Fibroblast of skin of abdomen (primary cell): ENCODE data around the gene CNPY4. TPM values are rescaled to one million over a fixed set of nuclear protein-coding genes. Genes with fewer than 3 reads are reported as not detected.

Source experiments
- DNase-seq: peaks from one replicate; pipeline ENCODE4 v3.0.0-alpha.2; 2013
- polyA plus RNA-seq, 2 experiments: library from polyadenylated mRNA; unstranded; fragments of 120-200 nt; gene quantifications; one replicate each; pipeline ENCODE4 v1.2.1, GENCODE V29; 2013; ENCODE audit not compliant: insufficient read length in 2 of 2

The CNPY4 gene, protein sequence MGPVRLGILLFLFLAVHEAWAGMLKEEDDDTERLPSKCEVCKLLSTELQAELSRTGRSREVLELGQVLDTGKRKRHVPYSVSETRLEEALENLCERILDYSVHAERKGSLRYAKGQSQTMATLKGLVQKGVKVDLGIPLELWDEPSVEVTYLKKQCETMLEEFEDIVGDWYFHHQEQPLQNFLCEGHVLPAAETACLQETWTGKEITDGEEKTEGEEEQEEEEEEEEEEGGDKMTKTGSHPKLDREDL
- 26.4 TPM for polyA plus RNA-seq (2013, experiment 1 of 2; ENCODE audit: insufficient read length)
- 26.8 TPM for polyA plus RNA-seq (2013, experiment 2 of 2; ENCODE audit: insufficient read length)

DNA sequence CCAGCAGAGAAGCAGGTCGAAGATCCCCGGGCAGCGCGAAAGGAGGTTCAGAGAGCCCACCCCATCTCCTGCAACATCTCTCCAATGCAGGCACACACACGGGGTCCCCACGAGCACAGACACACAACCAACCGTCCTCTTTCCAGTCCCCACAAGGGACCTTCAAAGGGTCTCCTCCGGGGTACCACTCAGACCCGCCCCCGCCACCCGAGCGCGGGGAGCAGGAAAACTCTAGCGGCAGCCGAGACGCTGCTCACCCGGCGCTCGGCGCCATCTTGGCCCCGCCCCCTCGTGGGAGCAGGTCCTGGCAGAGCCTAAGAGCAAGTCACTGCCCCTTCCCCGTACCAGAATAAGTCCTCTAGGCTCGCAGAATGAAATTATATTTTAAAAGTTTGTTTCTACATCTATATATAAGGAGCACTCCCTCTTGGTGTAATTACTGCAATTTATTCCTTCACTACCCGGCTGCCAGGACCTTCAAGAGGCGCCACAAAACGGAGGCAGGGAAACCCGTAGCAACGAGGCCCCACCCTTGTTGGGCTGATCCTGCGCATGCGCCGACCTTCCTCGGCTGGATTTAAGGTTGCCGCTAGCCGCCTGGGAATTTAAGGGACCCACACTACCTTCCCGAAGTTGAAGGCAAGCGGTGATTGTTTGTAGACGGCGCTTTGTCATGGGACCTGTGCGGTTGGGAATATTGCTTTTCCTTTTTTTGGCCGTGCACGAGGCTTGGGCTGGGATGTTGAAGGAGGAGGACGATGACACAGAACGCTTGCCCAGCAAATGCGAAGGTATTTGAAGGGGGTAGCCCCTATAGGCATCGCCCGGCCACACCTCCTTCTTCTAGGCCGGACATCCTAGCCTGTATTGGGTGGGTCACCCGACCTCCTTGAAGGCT, at the start of gene CNPY4, which contains the start of gene TAF6:
Gene CNPY4 (plus strand): TSS at position 563 of the 898 bp plus-strand sequence. CDS start 111 bp downstream, at position 674.
Gene TAF6 (minus strand): TSS at position 287 of the 898 bp plus-strand sequence. CDS start 5,149 bp downstream, outside the sequence.
- peak; percentile 94 for DNase-seq

DNA sequence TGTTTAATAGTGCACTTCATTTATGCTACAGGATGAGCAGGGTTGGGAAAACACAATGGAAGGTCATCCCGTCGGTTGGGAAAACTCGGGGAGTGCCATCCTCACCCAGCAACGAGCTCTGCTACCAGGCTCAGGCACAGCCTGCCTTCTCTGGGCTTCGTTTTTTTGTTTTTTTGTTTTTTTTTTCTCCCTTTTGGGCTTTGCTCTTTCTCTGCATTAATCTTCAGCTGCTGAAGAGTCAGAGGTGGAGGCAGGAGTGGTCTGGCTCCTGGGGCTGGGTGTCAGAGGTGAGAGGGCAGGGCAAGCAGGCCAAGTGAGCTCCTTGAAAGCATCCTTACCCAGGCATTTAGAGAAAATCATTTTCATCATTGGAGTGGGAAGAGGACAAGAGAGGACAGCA, 49.4 kb upstream of the CNPY4 start:
- DNase-seq: no peak

DNA sequence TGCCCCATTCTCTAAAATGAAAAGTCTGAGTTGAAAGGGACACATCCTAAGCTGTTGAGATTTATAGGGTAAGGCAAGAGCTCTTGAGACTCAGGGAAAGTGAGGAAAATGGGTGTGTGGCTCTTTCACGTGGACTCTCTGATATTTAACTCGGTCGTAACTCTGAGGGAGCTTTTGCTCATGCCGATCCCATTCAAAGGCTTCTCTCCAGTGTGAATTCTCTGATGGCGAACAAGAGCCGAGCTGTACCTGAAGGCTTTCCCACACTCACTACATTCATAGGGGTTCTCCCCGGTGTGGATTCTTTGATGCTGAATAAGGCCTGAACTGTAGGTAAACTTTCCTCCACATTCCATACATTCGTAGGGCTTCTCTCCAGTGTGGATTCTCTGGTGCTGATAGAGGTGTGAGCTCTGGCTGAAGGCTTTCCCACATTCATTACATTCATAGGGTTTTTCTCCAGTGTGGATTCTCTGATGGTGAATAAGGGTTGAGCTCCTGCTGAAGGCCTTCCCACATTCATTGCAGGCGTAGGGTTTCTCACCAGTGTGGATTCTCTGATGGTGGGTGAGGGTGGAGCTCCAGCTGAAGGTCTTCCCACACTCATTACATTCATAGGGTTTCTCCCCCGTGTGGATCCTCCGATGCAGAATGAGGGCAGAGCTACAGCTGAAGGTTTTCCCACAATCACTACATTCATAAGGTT, 48.3 kb upstream of the CNPY4 start:
- DNase-seq: no peak

DNA sequence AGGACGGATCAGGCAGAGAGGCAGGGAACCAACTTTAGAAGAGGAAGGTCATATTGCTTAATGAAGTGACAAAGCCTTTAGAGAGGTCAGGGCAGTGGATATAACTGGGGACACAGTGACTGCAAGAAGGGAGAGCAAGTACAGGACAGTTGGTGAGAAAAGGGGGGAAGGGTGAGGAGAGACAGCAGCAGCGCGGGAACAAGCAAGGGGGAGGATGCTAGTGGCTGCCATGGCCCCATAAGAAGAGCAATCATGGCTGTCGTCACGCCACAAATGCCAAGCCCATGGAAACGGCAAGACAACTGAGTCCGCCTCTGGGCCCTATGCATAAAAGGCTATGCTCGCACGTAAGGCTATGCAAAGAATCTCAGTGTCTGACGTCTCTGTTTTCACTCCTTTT, 47.0 kb upstream of the CNPY4 start:
- DNase-seq: no peak

DNA sequence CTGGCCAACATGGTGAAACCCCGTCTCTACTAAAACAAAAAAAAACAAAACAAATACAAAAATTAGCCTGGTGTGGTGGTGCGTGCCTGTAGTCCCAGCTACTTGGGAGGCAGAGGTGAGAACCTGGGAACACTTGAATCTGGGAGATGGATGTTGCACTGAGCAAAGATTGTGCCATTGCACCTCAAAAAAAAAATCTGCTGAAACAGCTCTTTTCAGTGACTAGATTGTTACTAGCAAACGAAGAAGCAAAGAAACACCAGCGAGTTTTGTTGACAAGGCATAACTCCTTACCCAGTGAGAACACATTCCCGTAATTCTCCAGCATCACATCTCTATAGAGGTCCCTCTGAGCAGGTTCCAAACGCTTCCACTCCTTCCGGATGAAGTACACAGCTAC, 44.6 kb upstream of the CNPY4 start:
- no peak for DNase-seq

DNA sequence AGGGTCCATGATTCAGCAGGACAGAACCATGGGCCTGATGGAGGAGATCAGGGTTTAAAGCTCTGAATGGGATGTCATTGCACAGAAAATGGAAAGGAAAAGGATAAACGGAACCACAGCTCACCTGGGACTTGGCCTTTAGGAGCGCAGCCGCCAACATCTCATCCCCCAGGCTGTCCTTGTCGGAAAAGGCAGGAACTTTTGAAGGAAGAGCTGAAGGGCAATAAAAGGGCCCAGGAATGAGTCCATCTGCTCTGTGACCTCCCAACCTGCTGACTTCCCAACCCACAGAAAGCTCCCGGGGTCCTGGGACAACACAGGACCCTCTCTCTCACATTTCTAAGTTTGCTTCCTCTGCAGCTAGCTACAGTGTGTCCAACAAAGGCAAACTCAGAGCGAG, 44.0 kb upstream of the CNPY4 start:
- DNase-seq: no peak

DNA sequence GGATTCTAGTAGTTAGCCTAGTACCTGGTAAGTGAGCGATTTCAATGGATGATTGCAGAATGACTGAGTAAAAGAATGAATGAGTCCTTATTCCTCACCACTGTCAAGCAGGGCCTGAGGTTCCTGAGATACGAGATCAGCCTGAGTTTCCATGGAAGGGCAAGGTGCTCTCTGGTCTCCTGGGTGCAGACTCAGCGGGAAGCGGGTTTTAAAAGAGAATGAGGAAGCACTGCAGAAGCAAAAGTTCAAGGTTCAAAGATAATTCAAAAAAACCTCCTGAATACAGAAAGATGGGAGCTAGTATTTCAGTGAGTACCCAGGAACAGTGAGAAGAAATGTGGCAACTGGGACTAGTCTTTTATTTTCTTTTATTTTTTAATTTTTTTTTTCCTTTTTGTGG, 42.2 kb upstream of the CNPY4 start:
- no peak for DNase-seq

DNA sequence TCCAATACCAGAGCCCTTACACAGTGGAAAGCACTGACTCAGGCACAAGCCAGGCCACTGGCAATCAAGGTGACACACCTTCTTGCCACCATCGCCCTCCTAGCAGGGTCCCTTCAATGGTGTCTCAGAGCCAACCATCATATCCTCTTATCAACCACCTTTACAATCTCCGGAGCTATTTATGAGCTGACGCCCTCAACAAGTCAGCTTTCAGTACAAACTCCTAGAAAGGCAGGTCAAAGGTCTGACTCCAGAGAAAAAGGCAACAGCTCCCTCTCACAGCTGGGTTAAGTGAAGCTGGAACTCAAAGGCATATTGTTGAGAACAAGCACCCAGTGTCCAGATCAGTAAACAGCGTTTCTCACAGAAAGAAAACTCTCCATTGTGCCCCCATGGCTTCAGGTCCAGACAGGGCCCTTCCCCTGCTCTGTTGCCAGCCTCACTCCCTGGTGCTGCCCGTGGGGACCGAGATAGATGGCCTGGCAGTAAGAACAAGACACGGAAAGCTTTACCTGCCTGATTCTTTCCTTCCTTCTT, 40.3 kb upstream of the CNPY4 start:
- DNase-seq: no peak

DNA sequence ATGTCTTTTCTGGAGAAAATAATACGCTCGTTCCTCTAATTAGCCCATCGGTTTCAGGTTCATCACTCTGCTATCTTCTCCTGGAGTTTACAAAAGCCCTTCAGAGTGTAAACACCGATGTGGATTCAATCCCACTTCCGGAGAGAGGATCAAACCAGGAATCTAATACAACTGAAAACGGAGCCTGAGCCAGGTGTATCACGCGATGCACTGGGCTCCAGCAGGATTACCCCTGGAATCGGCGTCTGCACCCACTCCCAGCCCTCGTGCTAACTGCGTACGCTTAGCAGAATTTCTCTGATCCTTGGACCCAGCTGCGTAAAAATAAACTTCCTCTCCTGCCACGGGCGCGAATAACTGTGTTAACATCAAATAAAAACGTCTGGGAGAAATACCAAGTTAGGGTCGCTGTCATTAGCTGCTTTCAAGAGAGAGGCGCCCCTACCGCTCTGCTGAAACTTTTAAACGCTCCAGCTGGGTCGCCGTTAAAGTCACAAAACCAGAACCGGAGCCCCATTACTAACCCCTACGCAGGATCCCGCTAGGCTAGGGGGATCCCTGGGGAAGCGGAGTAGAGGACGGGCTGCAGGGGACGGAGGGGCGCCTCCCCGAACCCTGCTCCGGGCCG, 38.4 kb upstream of the CNPY4 start:
- no peak for DNase-seq

DNA sequence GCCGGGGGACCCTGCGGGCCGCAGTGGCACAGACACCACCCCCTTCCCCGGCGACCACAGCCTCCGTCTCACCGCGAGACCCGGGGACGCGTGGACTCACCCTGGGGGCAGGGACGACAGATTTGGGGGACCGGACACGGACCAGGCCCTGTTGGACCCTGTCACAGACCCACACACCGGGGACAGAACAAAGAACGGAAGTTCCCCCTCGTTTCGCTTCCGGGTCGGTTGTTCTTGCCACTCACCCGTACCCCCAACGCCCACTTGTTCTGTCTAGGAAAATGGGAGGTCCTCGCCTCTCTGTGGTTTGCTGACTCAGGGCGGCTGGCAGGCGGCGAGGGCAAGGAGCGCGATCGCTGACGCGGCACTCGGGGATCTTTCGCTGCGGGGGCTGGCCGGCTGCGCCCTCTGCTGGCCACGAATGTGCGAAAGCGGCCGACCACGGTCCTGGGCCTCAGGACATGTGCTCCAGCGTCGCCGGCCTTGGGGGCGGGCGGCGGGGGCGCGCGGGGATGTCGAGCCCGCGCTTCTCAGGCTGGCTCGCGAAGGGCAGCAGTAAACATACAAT, 37.8 kb upstream of the CNPY4 start, which contains the start of gene ZNF3:
Gene ZNF3 (minus strand): TSS at position 189 of the 568 bp plus-strand sequence. CDS start 4,366 bp downstream, outside the sequence.
- peak; percentile 99 for DNase-seq

DNA sequence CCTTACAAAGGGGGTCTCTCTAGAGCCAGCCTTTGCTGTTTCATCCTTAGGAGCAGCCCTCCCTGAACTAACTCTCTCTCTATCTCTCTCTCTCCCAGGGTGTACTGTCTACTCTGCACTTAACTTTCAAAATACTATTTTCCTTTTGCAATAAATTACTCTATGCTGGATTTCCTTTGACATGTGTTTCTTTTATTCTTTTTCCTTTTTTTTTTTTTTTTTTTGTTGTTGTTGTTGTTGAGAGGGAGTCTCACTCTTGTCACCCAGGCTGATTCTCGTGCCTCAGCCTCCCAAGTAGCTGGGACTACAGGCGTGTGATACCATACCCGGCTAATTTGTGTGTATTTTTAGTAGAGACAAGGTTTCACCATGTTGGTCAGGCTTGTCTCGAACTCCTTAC, 36.5 kb upstream of the CNPY4 start:
- no peak for DNase-seq

DNA sequence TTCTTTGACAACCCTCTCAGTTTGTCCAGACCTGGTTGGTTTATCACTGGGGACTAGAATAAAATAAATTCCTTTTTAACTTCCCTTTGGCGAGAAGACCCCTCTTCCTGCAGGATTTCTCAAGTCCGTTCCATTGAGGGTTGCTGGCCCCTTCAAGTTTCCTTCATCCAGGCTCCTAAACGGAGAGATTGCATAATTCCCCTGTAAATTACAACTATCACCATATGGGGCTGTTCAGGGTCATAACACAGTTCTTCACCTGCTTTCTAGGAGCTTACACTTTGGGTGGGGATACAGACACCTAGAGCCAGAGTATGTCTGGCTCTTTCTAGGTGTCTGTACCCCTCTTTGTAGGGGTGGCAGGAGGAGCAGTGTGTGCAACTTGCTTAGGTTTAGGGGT, 33.9 kb upstream of the CNPY4 start:
- no peak for DNase-seq

DNA sequence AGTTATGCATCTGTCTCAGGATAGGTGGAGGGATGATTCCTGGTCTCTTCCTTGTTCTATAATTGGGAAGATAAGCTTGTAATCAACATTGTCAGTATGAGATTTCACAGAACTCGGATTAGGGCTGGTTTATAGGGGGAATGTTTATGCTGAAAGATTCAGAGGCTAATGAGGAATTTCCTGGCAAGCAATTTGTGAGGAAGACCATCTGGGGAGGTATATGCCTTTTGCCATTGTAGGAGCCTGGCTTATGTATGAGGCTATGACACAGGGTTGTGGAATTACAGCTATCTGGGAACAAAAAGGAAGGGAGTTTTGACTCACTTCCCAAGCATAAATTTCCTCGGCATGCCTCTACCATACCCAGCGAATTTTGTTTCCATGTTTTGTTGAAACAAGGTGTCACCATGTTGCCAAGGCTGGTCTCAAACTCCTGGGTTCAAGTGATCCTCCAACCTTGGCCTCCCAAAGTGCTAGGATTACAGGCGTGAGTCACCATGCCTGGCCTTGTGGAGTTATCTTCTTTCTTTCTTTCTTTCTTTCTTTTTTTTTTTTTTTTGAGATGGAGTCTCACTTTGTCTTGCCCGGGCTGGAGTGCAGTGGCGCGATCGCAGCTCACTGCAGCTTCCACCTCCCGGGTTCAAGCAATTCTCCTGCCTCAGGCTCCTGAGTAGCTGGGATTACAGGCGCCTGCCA, 32.2 kb upstream of the CNPY4 start:
- DNase-seq: peak; percentile 99

DNA sequence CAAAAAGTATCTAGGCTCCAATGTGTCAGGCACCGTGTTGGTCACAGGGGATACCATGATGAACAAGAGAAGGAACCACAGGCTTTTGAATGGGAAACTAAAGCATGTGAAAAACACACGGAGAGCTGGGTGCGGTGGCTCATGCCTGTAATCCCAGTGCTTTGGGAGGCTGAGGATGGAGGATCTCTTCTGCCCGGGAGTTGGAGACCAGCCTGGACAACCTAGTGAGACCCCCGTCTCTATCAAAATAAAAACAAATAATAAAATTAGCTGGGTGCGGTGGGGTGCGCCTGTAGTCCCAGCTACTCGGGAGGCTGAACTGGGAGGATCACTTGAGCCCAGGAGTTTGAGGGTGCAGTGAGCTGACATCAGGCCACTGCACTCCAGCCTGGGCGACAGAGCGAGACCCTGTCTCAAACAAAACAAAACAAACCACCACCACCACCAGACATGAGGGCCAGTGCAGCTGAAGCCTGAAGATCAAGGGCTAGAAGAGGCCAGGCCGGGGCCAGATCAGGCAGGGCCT, 31.3 kb upstream of the CNPY4 start:
- no peak for DNase-seq

DNA sequence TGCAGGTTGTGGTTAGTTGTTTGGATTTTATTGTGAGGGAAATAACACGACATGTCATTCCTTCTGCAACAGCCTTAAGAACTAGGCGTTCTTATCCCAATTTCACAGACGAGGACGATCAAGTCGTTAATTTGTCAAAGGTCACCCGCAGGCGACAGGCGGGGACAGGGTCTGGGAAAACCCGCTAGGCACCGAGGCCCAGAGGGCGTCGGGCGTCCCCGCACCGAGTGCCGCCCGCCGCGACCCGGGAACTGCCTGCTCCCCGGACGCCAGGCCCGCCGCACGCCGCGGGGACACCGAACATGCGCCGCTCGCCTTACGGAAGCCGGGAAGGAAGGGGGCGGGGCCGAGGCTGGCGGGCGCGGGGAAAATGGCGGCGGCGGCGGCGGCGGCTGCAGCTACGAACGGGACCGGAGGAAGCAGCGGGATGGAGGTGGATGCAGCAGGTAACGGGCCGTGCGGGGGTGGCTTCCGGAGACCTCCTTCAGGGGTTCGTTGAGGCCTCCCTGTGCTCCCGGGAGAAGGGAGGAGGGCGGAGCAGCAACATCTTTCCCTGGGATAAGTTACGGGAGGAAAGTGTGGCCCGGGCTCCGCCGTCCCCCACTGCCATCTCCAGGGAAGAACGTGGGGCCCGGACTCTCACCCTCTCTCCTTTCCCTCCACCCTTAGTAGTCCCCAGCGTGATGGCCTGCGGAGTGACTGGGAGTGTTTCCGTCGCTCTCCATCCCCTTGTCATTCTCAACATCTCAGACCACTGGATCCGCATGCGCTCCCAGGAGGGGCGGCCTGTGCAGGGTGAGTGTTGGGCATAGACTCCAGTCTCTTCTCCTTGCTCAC, 30.6 kb upstream of the CNPY4 start, which contains the start of gene COPS6:
Gene COPS6 (plus strand): TSS at position 349 of the 837 bp plus-strand sequence. CDS start 22 bp downstream, at position 371.
- DNase-seq: peak; percentile 80

DNA sequence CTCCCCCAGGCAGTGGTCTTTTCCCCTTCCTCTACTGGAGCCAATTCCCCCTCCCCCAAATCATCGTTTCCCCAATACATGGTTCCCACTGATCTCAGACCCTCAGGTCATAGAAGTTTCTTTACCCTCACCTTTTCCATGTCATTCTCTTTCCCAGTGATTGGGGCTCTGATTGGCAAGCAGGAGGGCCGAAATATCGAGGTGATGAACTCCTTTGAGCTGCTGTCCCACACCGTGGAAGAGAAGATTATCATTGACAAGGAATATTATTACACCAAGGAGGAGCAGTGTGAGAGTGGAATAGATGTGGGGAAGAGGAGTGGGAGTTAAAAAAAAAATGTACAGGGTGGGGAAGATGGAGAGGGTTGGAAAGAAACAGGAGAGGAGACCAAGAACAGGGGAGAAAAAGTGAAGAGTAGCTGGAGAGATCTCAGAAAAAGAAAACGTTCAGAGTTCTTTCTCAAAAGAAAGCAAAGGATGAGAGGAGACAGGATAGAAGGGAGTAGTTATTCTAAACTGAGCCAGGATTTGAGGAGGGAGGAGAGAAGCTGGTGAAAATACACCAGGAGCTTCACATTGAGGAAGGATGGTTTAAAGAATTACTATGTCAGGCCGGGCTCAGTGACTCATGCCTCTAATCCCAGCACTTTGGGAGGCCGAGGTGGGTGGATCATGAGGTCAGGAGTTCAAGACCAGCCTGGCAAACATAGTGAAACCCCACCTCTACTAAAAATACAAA, 29.8 kb upstream of the CNPY4 start:
- DNase-seq: no peak

DNA sequence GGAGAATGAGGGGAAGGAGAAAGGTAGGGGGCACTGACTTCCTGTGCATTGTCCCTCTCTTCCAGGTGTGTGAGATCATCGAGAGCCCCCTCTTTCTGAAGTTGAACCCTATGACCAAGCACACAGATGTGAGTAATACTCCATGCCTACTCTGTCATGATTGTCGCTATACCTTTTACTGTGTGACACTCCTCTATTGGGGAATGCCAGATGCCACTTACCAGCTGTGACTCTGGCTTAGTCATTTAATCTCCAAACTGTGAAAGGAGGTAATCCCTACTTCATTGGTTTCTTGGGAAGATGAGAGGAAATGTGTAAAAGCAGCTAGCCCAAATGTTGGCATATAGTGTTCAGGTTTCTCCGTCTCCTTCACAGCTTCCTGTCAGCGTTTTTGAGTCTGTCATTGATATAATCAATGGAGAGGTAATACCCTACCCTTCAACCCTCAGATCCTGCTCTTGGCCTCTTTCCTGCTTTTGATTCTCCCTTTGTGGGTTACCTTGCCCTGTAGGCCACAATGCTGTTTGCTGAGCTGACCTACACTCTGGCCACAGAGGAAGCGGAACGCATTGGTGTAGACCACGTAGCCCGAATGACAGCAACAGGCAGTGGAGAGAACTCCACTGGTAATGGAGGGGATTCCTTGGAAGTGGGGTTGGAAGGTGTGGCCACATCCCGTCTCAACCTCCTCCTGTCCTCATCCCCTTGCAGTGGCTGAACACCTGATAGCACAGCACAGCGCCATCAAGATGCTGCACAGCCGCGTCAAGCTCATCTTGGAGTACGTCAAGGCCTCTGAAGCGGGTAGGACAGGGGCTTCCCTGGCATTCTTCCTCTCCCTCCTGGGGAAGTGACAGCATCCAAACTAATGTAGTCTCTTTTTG, 28.7 kb upstream of the CNPY4 start:
- no peak for DNase-seq
